AG09309 (cell line): ENCODE data around the gene MFSD2A.

Source experiments
- DNase-seq: peaks from one replicate; pipeline ENCODE4 v3.0.0-alpha.2; 2010; ENCODE audit warnings: low read depth
- H3K4me3 ChIP-seq: 2 replicates; pipeline ENCODE4 v1.5.1; 2011; ENCODE audit warnings: mild to moderate bottlenecking, low read depth, low read length, moderate library complexity; ENCODE audit not compliant: control insufficient read depth
- TF ChIP-seq, protein P1 (sequence below): IDR thresholded peaks from 2 replicates; pipeline ENCODE4 v1.5.1; 2011; ENCODE audit warnings: mild to moderate bottlenecking, low read depth, low read length, inconsistent platforms; ENCODE audit not compliant: insufficient read depth, control insufficient read depth; ENCODE audit errors: missing control alignments

MFSD2A gene

DNA sequence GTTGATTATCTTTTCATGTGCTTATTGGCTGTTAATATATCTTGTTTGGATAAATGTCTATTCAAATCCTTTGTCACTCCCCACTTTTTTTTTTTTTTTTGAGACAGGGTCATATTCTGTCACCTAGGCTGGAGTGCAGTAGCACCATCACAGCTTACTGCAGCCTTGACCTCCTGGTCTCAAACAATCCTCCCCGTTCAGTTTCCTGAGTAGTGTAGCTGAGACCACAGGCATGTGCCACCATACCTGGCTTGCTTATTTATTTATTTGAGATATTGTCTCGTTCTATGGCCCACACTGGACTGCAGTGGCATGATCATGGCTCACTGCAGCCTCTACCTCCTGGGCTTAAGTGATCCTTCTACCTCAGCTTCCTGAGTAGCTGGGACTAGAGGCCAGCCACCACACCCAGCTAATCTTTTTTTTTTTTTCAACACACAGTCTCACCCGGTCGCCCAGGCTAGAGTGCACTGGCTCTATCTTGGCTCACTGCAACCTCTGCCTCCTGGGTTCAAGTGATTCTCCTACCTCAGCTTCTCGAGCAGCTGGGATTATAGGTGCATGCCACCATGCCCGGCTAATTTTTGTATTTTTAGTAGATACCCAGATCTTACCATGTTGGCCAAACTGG, 39.3 kb upstream of the MFSD2A start:
- TF ChIP-seq, protein P1, sequence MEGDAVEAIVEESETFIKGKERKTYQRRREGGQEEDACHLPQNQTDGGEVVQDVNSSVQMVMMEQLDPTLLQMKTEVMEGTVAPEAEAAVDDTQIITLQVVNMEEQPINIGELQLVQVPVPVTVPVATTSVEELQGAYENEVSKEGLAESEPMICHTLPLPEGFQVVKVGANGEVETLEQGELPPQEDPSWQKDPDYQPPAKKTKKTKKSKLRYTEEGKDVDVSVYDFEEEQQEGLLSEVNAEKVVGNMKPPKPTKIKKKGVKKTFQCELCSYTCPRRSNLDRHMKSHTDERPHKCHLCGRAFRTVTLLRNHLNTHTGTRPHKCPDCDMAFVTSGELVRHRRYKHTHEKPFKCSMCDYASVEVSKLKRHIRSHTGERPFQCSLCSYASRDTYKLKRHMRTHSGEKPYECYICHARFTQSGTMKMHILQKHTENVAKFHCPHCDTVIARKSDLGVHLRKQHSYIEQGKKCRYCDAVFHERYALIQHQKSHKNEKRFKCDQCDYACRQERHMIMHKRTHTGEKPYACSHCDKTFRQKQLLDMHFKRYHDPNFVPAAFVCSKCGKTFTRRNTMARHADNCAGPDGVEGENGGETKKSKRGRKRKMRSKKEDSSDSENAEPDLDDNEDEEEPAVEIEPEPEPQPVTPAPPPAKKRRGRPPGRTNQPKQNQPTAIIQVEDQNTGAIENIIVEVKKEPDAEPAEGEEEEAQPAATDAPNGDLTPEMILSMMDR: no peak
- no peak overlapping the region for H3K4me3 ChIP-seq
- DNase-seq: no peak

- TF ChIP-seq, protein P1: peak; percentile 33
- no peak overlapping the region for H3K4me3 ChIP-seq
- DNase-seq: no peak
Observed at GRCh38 chr1:39917825-39918224, 37.1 kb upstream of the MFSD2A start.

GRCh38 chr1:39919545-39919944, 35.4 kb upstream of the MFSD2A start:
- TF ChIP-seq, protein P1: peak; percentile 63
- H3K4me3 ChIP-seq: no peak overlapping the region
- no peak for DNase-seq

DNA sequence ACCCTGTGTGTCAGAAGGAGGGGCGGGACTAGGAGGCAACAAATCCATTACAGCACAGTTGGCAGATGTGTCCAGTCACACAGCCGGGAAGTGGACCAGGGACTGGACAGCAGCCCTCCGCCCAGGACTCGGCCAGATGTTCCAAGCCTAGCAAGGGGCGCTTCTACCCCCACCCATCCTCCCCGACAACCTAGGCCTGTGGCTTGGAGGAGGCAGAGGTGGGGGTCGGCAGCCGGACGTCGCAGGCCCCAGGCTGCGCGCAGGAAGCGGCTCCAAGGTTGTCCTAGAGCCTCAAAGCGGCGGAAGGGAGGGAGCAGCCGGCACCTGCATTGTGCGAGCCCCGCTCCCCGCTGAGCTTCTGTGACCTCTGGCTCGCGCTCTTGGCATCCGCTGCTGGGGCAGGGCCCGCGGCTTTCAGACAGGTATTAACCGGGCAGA, 32.7 kb upstream of the MFSD2A start:
- TF ChIP-seq, protein P1: no peak
- no peak for DNase-seq
- no peak overlapping the region for H3K4me3 ChIP-seq

- TF ChIP-seq, protein P1: no peak
- no peak for DNase-seq
- H3K4me3 ChIP-seq: no peak overlapping the region
Observed at GRCh38 chr1:39925721-39926342, 29.1 kb upstream of the MFSD2A start.

- H3K4me3 ChIP-seq: no peak overlapping the region
- TF ChIP-seq, protein P1: no peak
- DNase-seq: no peak
Observed at GRCh38 chr1:39926343-39926793, 28.6 kb upstream of the MFSD2A start.
